ENCODE data around the gene RAB11A.
A peak's percentile ranks its signal among the peaks of the same experiment; 100 is the strongest.

Gene RAB11A

GRCh38 chr15:65869126-65869953 lies at the start of gene RAB11A:
TSS of gene RAB11A (plus strand) at chr15:65869491. CDS start at chr15:65869586, 95 bp downstream.
- peak; percentile 44 for TF ChIP-seq CTCF (IDR thresholded peaks at IDR 0.05; ENCODE audit: low read depth, low read length)

GRCh38 chr15:65819563-65819960 lies 49.7 kb upstream of the RAB11A start:
- DNase-seq (ENCODE audit: extremely low read depth, low read depth) = no peak
- TF ChIP-seq CTCF (IDR thresholded peaks at IDR 0.05; ENCODE audit: low read depth, low read length) = no peak

More at GRCh38 chr15:65869126-65869953, at the start of gene RAB11A:
- DNase-seq (ENCODE audit: extremely low read depth, low read depth) = peak; percentile 95

GRCh38 chr15:65821070-65821469 lies 48.2 kb upstream of the RAB11A start:
- no peak for DNase-seq (ENCODE audit: extremely low read depth, low read depth)
- TF ChIP-seq CTCF (IDR thresholded peaks at IDR 0.05; ENCODE audit: low read depth, low read length) = no peak

GRCh38 chr15:65822316-65822715 lies 47.0 kb upstream of the RAB11A start:
- no peak for DNase-seq (ENCODE audit: extremely low read depth, low read depth)
- no peak for TF ChIP-seq CTCF (IDR thresholded peaks at IDR 0.05; ENCODE audit: low read depth, low read length)

- no peak for DNase-seq (ENCODE audit: extremely low read depth, low read depth)
- TF ChIP-seq CTCF (IDR thresholded peaks at IDR 0.05; ENCODE audit: low read depth, low read length) = peak; percentile 73
Observed at GRCh38 chr15:65824031-65824743, 45.1 kb upstream of the RAB11A start.

GRCh38 chr15:65824941-65825544 lies 44.2 kb upstream of the RAB11A start:
- DNase-seq (ENCODE audit: extremely low read depth, low read depth) = peak; percentile 44
- TF ChIP-seq CTCF (IDR thresholded peaks at IDR 0.05; ENCODE audit: low read depth, low read length) = no peak

- DNase-seq (ENCODE audit: extremely low read depth, low read depth) = no peak
- no peak for TF ChIP-seq CTCF (IDR thresholded peaks at IDR 0.05; ENCODE audit: low read depth, low read length)
Observed at GRCh38 chr15:65827065-65827464, 42.2 kb upstream of the RAB11A start.
